Jurkat, Clone E6-1 (cell line): Measurements from ENCODE around the gene ABLIM2.

Experiments
- DNase-seq: peaks from one replicate; pipeline ENCODE4 v3.0.0-alpha.2; 2011; ENCODE audit warnings: low read depth, low spot score
- H3K4me3 ChIP-seq: 2 replicates; pipeline ENCODE4 v1.5.1; 2011; ENCODE audit warnings: mild to moderate bottlenecking, low read length, control low read depth, moderate library complexity

The ABLIM2 gene

GRCh38 chr4:7966281-7967062, 192.1 kb downstream of the ABLIM2 start:
- no peak overlapping the region for H3K4me3 ChIP-seq
- no peak for DNase-seq

GRCh38 chr4:7964890-7965662, 193.5 kb downstream of the ABLIM2 start:
- DNase-seq: no peak

GRCh38 chr4:7964459-7964858, 194.2 kb downstream of the ABLIM2 start:
- H3K4me3 ChIP-seq: no peak overlapping the region

More at GRCh38 chr4:7964890-7965662, 193.5 kb downstream of the ABLIM2 start:
- no peak overlapping the region for H3K4me3 ChIP-seq

GRCh38 chr4:7963691-7964090, 194.9 kb downstream of the ABLIM2 start:
- H3K4me3 ChIP-seq: no peak overlapping the region
- DNase-seq: no peak

More at GRCh38 chr4:7964459-7964858, 194.2 kb downstream of the ABLIM2 start:
- no peak for DNase-seq

- DNase-seq: no peak
- no peak overlapping the region for H3K4me3 ChIP-seq
Measured at GRCh38 chr4:7962609-7963508, 195.8 kb downstream of the ABLIM2 start.

GRCh38 chr4:7960790-7961655, 197.6 kb downstream of the ABLIM2 start:
- peak; percentile 61 for DNase-seq
- no peak overlapping the region for H3K4me3 ChIP-seq

- no peak for DNase-seq
- no peak overlapping the region for H3K4me3 ChIP-seq
Measured at GRCh38 chr4:7960017-7960789, 198.4 kb downstream of the ABLIM2 start.

- DNase-seq: no peak
- H3K4me3 ChIP-seq: no peak overlapping the region
Measured at GRCh38 chr4:7959078-7959477, 199.5 kb downstream of the ABLIM2 start.

GRCh38 chr4:7956934-7957656, 201.5 kb downstream of the ABLIM2 start:
- no peak for DNase-seq

GRCh38 chr4:7956270-7956808, 202.3 kb downstream of the ABLIM2 start:
- DNase-seq: no peak
- H3K4me3 ChIP-seq: no peak overlapping the region

More at GRCh38 chr4:7956934-7957656, 201.5 kb downstream of the ABLIM2 start:
- H3K4me3 ChIP-seq: no peak overlapping the region

GRCh38 chr4:7955393-7955792, 203.2 kb downstream of the ABLIM2 start:
- no peak overlapping the region for H3K4me3 ChIP-seq
- DNase-seq: no peak

GRCh38 chr4:7952615-7953014, 206.0 kb downstream of the ABLIM2 start:
- DNase-seq: no peak
- H3K4me3 ChIP-seq: no peak overlapping the region

- no peak for DNase-seq
- H3K4me3 ChIP-seq: no peak overlapping the region
Measured at GRCh38 chr4:7950301-7951092, 208.1 kb downstream of the ABLIM2 start.

GRCh38 chr4:7949759-7950158, 208.9 kb downstream of the ABLIM2 start:
- H3K4me3 ChIP-seq: no peak overlapping the region
- no peak for DNase-seq

- no peak for DNase-seq
Measured at GRCh38 chr4:7947927-7948326, 210.7 kb downstream of the ABLIM2 start.

GRCh38 chr4:7945709-7946380, 212.8 kb downstream of the ABLIM2 start:
- no peak for DNase-seq
- H3K4me3 ChIP-seq: no peak overlapping the region

More at GRCh38 chr4:7947927-7948326, 210.7 kb downstream of the ABLIM2 start:
- no peak overlapping the region for H3K4me3 ChIP-seq
